ENCODE data around the gene SUDS3.
"Not testable (repeated sequence)": the region's sequence is repeated elsewhere in the genome, so short reads cannot be mapped to it uniquely, and the experiment has no call there.

SUDS3 gene

GRCh38 chr12:118398524-118398923 lies 22.2 kb downstream of the SUDS3 start:
- no peak for DNase-seq (ENCODE audit: low read depth)

DNA sequence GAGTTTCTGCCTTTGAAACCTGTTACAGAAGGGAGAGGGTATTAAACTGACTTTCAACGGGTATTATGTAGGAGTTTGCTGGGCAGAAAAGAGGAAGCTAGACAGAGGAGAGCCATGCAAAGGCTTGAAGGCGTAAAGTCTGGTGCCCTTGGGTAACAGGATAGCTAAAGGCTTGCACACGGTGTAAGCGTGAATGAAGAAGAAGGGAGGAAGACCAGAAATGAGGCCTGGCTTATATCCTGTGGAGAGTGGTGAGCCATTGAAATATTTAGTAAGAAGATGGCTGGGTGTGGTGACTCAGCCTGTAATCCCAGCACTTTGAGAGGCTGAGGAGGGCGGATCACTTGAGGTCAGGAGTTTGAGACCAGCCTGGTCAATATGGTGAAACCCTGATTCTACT lies 22.6 kb downstream of the SUDS3 start:
- no peak for DNase-seq (ENCODE audit: low read depth)

DNA sequence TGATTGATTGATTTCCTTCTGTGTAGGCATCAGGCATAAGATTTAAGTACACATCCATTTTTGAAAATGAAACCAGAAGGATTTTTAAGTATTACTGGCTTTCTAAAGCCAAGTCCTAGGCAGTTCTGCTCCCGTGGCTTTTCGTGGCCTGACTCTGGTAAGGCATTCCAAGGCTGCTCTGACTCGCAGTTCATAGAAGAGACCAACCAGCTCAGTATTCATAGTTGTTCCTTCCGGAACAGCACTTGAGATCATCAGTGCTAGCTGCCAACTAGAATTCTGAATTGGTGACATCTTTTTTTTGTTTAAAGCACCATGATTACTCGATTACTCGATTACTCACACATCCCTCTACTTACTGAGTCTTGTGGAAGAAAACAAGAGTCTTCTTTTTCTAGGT lies 25.9 kb downstream of the SUDS3 start:
- no peak for DNase-seq (ENCODE audit: low read depth)

DNA sequence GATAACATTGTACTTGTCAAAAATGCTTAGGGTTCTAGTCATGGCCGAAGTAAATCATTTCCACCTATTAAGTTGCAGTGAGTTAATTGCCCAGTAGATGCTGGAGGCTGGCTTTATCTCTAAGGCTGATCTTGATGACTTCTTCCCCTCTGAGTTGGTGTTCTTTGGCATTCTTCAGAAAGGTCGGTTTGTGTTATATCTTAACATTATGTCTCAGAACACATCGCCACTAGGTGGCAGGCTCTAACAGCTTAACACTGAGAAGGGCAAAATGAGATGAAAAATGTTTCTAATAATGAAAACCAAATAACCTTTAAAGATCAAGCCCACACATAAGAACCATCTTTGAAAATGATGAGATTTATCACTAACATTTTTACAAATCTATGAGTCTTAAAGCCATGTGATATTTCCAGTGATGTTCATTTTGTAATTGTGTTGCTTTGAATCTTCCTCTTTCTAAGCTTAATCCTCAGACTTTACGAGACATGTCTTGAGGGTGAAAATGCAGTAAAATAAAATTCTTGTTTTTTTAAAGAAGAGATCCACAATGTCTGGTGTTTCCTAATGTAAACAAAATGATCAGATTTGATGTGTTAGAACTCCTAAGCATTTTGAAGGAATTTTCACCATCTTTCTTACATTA lies 28.6 kb downstream of the SUDS3 start:
- peak; percentile 3 for DNase-seq (ENCODE audit: low read depth)

- DNase-seq (ENCODE audit: low read depth), result not testable (repeated sequence)
These were observed 31.9 kb downstream of the SUDS3 start for GRCh38 chr12:118408241-118408640.

- DNase-seq (ENCODE audit: low read depth), result no peak
These were observed 33.5 kb downstream of the SUDS3 start for GRCh38 chr12:118409834-118410233.

DNA sequence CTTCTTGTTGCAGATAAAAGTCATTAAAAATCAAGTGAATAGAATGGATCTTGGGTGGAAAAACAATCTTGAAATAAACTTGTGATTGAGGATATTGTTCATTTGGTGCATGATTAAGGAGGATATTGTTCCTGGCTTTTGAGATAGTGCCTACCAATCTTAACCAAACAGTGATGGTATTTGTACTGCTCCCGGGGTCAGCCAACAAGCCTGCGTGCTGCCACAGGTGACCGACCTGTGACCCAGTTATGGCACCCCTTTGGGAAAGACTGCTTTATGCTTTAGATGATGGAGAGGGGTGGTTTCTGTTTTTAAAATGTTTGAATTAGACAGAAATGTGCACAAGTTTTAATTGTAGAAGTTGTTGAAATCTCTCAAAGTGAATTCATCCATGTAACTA lies 41.6 kb downstream of the SUDS3 start:
- DNase-seq (ENCODE audit: low read depth), result no peak

GRCh38 chr12:118418385-118419057 lies 42.2 kb downstream of the SUDS3 start:
- DNase-seq (ENCODE audit: low read depth), result no peak

- no peak for DNase-seq (ENCODE audit: low read depth)
These were observed 44.3 kb downstream of the SUDS3 start for GRCh38 chr12:118420673-118421072.

- no peak for DNase-seq (ENCODE audit: low read depth)
These were observed 48.5 kb downstream of the SUDS3 start for GRCh38 chr12:118424884-118425283.

- DNase-seq (ENCODE audit: low read depth), result no peak
These were observed 49.0 kb downstream of the SUDS3 start for GRCh38 chr12:118425364-118425763.

GRCh38 chr12:118427819-118428218 lies 51.5 kb downstream of the SUDS3 start:
- DNase-seq (ENCODE audit: low read depth), result no peak

DNA sequence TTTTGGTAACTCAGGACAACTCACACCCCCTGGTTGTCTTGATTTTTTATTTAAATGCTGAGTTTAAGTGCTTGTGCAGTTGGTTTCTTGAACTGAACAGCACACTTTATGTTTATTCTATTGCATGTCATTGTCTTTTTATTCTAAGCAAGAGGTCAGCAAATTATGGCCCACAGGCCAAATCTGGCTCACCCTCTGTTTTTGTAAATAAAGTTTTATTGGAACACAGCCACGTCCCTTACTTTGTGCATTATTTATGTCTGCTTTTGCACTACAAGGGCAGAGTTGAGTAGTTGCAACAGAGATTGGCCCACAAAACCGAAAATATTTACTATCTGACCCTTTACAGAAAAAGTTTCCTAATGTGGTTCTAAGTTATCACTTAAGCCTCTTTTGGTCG lies 52.3 kb downstream of the SUDS3 start:
- no peak for DNase-seq (ENCODE audit: low read depth)

- DNase-seq (ENCODE audit: low read depth), result no peak
These were observed 53.5 kb downstream of the SUDS3 start for GRCh38 chr12:118429688-118430383.

GRCh38 chr12:118430516-118430915 lies 54.2 kb downstream of the SUDS3 start:
- no peak for DNase-seq (ENCODE audit: low read depth)

- DNase-seq (ENCODE audit: low read depth), result no peak
These were observed 56.6 kb downstream of the SUDS3 start for GRCh38 chr12:118432812-118433545.

- DNase-seq (ENCODE audit: low read depth), result no peak
These were observed 59.8 kb downstream of the SUDS3 start for GRCh38 chr12:118436002-118436730.

DNA sequence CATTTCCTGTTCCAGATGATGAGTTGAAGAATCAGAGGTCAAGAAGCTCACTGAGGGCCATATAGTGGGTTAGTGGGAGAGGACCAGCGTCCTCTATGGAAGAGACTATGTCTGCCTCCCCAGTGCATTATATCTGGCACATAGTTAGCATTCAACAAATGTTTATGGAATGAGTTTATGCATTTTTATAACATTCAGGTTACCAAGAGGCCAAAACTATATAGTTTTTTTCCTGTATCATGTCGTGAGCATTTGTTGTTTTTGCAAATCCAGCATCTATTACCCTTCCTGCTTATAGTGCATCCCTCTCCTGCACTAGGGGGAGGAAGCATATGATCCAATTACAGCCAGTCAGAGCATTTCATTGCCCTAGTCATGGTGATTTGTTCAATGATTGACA lies 60.6 kb downstream of the SUDS3 start:
- DNase-seq (ENCODE audit: low read depth), result no peak

- no peak for DNase-seq (ENCODE audit: low read depth)
These were observed 62.7 kb downstream of the SUDS3 start for GRCh38 chr12:118439068-118439467.

GRCh38 chr12:118446247-118446646 lies 69.9 kb downstream of the SUDS3 start:
- no peak for DNase-seq (ENCODE audit: low read depth)

DNA sequence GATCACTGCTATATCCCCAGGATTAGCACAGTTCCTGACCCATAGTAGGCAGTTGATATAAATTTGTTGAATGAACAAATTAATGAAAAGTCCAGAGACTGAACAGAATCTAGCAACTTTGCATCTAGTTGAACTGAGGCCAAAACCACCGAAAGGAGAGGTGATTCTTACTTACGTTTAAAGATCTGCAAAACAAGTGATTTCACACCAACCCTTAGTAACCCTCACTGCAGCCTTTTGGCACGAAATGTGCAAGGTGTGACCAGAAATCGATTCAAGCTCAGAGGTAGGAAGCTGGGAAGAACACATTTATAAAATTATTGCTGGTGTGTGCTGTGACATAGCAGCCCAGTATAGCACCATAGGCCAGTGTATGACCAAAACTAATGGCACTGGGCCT lies 70.8 kb downstream of the SUDS3 start:
- no peak for DNase-seq (ENCODE audit: low read depth)

DNA sequence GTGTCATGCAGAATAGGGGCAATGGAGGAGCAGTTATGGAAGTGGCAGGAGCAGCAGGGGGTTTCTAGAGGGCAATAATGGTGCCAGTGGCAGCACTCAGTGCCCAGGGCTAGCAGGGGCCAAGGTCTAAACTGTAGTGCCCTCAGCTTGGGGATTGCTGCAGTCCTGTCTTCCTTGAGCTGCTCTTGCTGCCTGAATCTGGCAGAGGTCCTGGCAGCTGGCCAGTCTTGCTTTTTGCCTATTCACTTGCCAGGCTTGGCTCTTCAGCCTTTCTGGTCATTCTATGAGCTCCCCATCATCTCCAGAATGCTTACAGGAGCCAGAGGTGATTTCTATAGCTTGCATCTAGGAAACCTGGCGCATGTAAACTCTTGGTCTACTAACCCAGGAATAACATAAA lies 72.0 kb downstream of the SUDS3 start:
- no peak for DNase-seq (ENCODE audit: low read depth)

Data from T-helper 22 cell (primary cell).